ENCODE measurements around the gene ZNF469. TPM values are rescaled to one million over a fixed set of nuclear protein-coding genes. Genes with fewer than 3 reads are reported as not detected.

ZNF469 gene
- total RNA-seq, 6 experiments from 2014 or later = 0.22 to 1.3 (median 0.37) TPM

DNA sequence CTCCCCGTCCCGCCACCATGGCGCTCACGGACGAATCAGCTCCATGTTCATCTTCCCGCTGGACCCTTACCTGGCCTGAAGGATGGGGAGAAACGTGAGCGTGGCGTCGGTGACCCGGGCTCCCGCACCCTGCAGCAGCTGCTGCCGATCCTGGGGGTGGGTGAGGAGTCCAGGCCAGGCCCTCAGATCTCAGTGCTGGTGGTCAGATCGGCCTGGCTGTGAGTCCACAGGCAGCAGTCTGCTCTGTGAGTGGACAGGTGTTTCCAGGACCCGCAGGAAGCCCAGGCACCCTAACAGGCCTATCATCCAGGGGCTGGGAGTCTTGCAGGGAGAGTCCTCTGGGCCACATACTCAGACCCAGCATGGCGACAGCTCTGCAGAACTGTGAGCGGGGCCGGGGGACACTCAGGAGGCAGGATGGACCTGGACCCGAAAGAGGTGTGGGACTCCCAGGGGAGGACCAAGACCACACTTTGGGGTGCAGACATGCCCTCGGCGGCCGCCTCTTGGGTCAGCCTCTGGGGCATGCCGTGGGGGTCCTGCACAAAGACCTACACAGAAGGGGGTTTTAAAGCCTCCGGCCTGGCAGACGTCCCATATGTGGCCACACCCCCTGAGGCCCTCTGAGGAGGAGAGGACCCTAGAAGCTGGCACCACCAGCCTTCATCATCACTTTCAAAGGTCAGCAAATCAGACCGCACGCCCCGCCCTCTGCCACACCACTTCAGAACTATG lies 27.2 kb upstream of the ZNF469 start:
- Histone ChIP-seq H3K36me3 (no peaks in the 10 kb centered on the region), H3K9me3 (no peaks in the 10 kb centered on the region), H3K27me3 (no peaks in the 10 kb centered on the region), H3K27ac (no peak overlapping the region), H3K4me3 (no peak overlapping the region), H3K4me1 (no peaks in the 10 kb centered on the region)
- TF ChIP-seq, protein P1, sequence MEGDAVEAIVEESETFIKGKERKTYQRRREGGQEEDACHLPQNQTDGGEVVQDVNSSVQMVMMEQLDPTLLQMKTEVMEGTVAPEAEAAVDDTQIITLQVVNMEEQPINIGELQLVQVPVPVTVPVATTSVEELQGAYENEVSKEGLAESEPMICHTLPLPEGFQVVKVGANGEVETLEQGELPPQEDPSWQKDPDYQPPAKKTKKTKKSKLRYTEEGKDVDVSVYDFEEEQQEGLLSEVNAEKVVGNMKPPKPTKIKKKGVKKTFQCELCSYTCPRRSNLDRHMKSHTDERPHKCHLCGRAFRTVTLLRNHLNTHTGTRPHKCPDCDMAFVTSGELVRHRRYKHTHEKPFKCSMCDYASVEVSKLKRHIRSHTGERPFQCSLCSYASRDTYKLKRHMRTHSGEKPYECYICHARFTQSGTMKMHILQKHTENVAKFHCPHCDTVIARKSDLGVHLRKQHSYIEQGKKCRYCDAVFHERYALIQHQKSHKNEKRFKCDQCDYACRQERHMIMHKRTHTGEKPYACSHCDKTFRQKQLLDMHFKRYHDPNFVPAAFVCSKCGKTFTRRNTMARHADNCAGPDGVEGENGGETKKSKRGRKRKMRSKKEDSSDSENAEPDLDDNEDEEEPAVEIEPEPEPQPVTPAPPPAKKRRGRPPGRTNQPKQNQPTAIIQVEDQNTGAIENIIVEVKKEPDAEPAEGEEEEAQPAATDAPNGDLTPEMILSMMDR (IDR thresholded peaks at IDR 0.05) = no peak
- no peak for TF ChIP-seq POLR2A (IDR thresholded peaks at IDR 0.05)
- 83% methylated on average over 2 of the region's 28 CpGs for WGBS (ENCODE audit: insufficient coverage, low coverage, low lambda C conversion rate, missing lambda C conversion rate)
- DNase-seq (peak in 2 of 3 donors; percentile 7 to 37), ATAC-seq (no peak)
- intact Hi-C loops (cut with DNase I) = no loop called here

DNA sequence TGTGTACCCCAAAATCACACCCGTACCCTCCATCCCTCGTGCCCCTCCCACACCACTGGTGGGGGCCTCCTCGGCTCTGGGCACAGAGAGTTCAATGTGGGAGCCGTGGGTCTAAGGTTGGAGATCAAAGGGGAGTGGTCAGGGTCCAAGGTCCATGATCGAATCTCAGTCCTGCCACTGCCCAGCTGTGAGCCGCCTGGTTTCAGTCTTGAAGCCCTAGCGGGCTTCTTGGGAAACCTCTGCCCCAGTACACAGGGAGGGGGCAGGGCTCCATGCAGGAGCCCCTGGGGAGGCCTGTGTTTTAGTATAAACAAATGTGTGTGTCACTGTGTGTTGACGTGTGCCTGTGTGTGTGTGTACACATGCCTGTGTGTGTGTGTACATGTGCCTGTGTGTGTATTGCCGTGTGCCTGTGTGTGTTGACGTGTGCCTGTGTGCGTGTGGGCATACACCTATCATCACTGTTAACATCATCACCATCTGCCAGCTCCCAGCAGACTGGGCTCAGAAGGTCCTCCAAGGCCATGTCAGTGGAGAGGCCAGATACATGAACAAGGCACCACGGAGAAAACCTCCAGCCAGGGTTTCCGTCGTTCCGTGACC lies 26.5 kb upstream of the ZNF469 start:
- Histone ChIP-seq H3K9me3 (no peaks in the 10 kb centered on the region), H3K4me3 (no peak overlapping the region), H3K36me3 (no peaks in the 10 kb centered on the region), H3K4me1 (no peaks in the 10 kb centered on the region), H3K27me3 (no peaks in the 10 kb centered on the region), H3K27ac (no peak overlapping the region)
- TF ChIP-seq, protein P1 (IDR thresholded peaks at IDR 0.05) = no peak
- TF ChIP-seq POLR2A (IDR thresholded peaks at IDR 0.05) = no peak
- no peak for ATAC-seq
- DNase-seq = no peak
- 37% methylated on average over 6 of the region's 15 CpGs for WGBS (ENCODE audit: insufficient coverage, low coverage, low lambda C conversion rate, missing lambda C conversion rate)
- intact Hi-C loops (cut with DNase I) = no loop called here

DNA sequence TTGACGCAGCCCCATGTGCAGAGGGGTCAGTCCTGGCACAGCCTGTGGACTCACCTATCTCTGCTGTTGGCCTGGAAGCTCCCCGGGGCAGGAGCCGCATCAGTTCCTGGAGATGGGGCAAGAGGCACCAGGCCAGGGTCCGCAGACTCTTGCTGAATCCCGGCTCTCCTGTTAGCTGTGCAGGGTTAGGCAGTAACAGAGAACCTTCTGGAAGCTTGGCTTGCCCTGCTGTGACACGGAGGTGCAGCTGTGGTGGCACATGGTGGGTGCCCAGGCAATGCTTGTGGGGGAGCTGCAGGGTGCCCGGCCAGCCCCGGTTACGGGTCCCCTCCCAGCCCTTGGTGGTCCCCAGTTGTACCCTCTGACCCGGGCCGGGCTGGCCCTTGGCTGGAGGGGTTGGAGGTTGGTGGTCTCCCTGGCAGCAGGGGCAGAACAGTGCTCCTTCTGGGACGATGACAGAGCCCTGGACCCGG lies 26.0 kb upstream of the ZNF469 start:
- H3K9me3 ChIP-seq = no peaks in the 10 kb centered on the region
- no peaks in the 10 kb centered on the region for H3K27me3 ChIP-seq
- TF ChIP-seq, protein P1 (IDR thresholded peaks at IDR 0.05) = no peak
- no peak for TF ChIP-seq POLR2A (IDR thresholded peaks at IDR 0.05)
- no peak overlapping the region for H3K27ac ChIP-seq
- intact Hi-C loops (cut with DNase I) = no loop called here
- no peaks in the 10 kb centered on the region for H3K4me1 ChIP-seq
- H3K4me3 ChIP-seq = no peak overlapping the region
- H3K36me3 ChIP-seq = no peaks in the 10 kb centered on the region
- WGBS (ENCODE audit: insufficient coverage, low coverage, low lambda C conversion rate, missing lambda C conversion rate) = 33% methylated on average over 1 of the region's 13 CpGs
- DNase-seq = peak in 2 of 3 donors; percentile 8 to 54
- ATAC-seq = no peak

GRCh38 chr16:88357317-88358022 lies 25.3 kb upstream of the ZNF469 start:
- H3K36me3 ChIP-seq = no peaks in the 10 kb centered on the region
- intact Hi-C loops (cut with DNase I) = no loop called here
- no peak overlapping the region for H3K27ac ChIP-seq
- TF ChIP-seq POLR2A (IDR thresholded peaks at IDR 0.05) = no peak
- no peaks in the 10 kb centered on the region for H3K4me1 ChIP-seq
- H3K4me3 ChIP-seq = no peak overlapping the region
- no peaks in the 10 kb centered on the region for H3K27me3 ChIP-seq
- peak in 2 of 3 donors; percentile 15 to 38 for DNase-seq
- no peak for ATAC-seq
- 82% methylated on average over 10 of the region's 26 CpGs for WGBS (ENCODE audit: insufficient coverage, low coverage, low lambda C conversion rate, missing lambda C conversion rate)
- no peaks in the 10 kb centered on the region for H3K9me3 ChIP-seq

GRCh38 chr16:88358023-88358420 lies 24.7 kb upstream of the ZNF469 start:
- TF ChIP-seq, protein P1 (IDR thresholded peaks at IDR 0.05) = no peak
- no peak for TF ChIP-seq POLR2A (IDR thresholded peaks at IDR 0.05)
- Histone ChIP-seq H3K4me3 (no peak overlapping the region), H3K9me3 (no peaks in the 10 kb centered on the region), H3K4me1 (no peaks in the 10 kb centered on the region), H3K36me3 (no peaks in the 10 kb centered on the region), H3K27me3 (no peaks in the 10 kb centered on the region), H3K27ac (no peak overlapping the region)
- intact Hi-C loops (cut with DNase I) = no loop called here
- WGBS (ENCODE audit: insufficient coverage, low coverage, low lambda C conversion rate, missing lambda C conversion rate) = 75% methylated on average over 4 of the region's 16 CpGs
- peak in 2 of 3 donors; percentile 8 to 31 for DNase-seq
- ATAC-seq = no peak
